ENCODE data around the gene RMDN2.

GRCh38 chr2:37993143-37993542, 68.1 kb downstream of the RMDN2 start:
- TF ChIP-seq CTCF (IDR thresholded peaks at IDR 0.05) (peak in 3 of 7 experiments; percentile 7 to 21 (median 10)), POLR2A (IDR thresholded peaks at IDR 0.05) (no peak)

Measured in body of pancreas (tissue), 4 donors.